ENCODE results near the gene FAP.

The FAP gene

GRCh38 chr2:162185541-162186232, 57.6 kb downstream of the FAP start:
- DNase-seq (ENCODE audit: low spot score), result no peak

GRCh38 chr2:162184821-162185450, 58.3 kb downstream of the FAP start:
- DNase-seq (ENCODE audit: low spot score), result no peak

- DNase-seq (ENCODE audit: low spot score), result no peak
Measured at GRCh38 chr2:162184359-162184758, 58.9 kb downstream of the FAP start.

GRCh38 chr2:162182395-162182794, 60.9 kb downstream of the FAP start:
- DNase-seq (ENCODE audit: low spot score), result no peak

GRCh38 chr2:162177301-162177700, 65.9 kb downstream of the FAP start:
- DNase-seq (ENCODE audit: low spot score), result no peak

GRCh38 chr2:162175714-162176113, 67.5 kb downstream of the FAP start:
- DNase-seq (ENCODE audit: low spot score), result no peak

GRCh38 chr2:162174746-162175145, 68.5 kb downstream of the FAP start:
- no peak for DNase-seq (ENCODE audit: low spot score)

- no peak for DNase-seq (ENCODE audit: low spot score)
Measured at GRCh38 chr2:162172802-162173370, 70.4 kb downstream of the FAP start.

GRCh38 chr2:162166745-162167144, 76.5 kb downstream of the FAP start:
- no peak for DNase-seq (ENCODE audit: low spot score)

GRCh38 chr2:162166174-162166573, 77.1 kb downstream of the FAP start:
- no peak for DNase-seq (ENCODE audit: low spot score)

GRCh38 chr2:162164802-162165201, 78.4 kb downstream of the FAP start:
- DNase-seq (ENCODE audit: low spot score), result peak; percentile 36

GRCh38 chr2:162159446-162159845, 83.8 kb downstream of the FAP start:
- no peak for DNase-seq (ENCODE audit: low spot score)

- DNase-seq (ENCODE audit: low spot score), result no peak
Measured at GRCh38 chr2:162156149-162156548, 87.1 kb downstream of the FAP start.

- DNase-seq (ENCODE audit: low spot score), result no peak
Measured at GRCh38 chr2:162155093-162155492, 88.2 kb downstream of the FAP start.

- peak; percentile 56 for DNase-seq (ENCODE audit: low spot score)
Measured at GRCh38 chr2:162153608-162154224, 89.5 kb downstream of the FAP start.

- DNase-seq (ENCODE audit: low spot score), result no peak
Measured at GRCh38 chr2:162152147-162152546, 91.1 kb downstream of the FAP start, which contains the start of gene GCG. Gene GCG, minus strand, starts transcription at chr2:162152247. Its CDS starts 3,069 bp downstream, at chr2:162149178.

- no peak for DNase-seq (ENCODE audit: low spot score)
Measured at GRCh38 chr2:162149940-162150339, 93.3 kb downstream of the FAP start.

- no peak for DNase-seq (ENCODE audit: low spot score)
Measured at GRCh38 chr2:162149466-162149865, 93.8 kb downstream of the FAP start.

GRCh38 chr2:162148956-162149355, 94.3 kb downstream of the FAP start:
- no peak for DNase-seq (ENCODE audit: low spot score)

- DNase-seq (ENCODE audit: low spot score), result no peak
Measured at GRCh38 chr2:162143969-162144368, 99.3 kb downstream of the FAP start.

GRCh38 chr2:162138310-162138709, 104.9 kb downstream of the FAP start:
- DNase-seq (ENCODE audit: low spot score), result no peak

GRCh38 chr2:162127422-162127821, 115.8 kb downstream of the FAP start:
- DNase-seq (ENCODE audit: low spot score), result no peak

GRCh38 chr2:162126527-162126926, 116.7 kb downstream of the FAP start:
- no peak for DNase-seq (ENCODE audit: low spot score)

All from kidney capillary endothelial cell (primary cell).